ENCODE results near the gene CLDN16. TPM values are rescaled to one million over a fixed set of nuclear protein-coding genes. Genes with fewer than 3 reads are reported as not detected.

CLDN16 gene, protein sequence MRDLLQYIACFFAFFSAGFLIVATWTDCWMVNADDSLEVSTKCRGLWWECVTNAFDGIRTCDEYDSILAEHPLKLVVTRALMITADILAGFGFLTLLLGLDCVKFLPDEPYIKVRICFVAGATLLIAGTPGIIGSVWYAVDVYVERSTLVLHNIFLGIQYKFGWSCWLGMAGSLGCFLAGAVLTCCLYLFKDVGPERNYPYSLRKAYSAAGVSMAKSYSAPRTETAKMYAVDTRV
- 0.14 TPM for total RNA-seq
- long read RNA-seq: 0 reads

DNA sequence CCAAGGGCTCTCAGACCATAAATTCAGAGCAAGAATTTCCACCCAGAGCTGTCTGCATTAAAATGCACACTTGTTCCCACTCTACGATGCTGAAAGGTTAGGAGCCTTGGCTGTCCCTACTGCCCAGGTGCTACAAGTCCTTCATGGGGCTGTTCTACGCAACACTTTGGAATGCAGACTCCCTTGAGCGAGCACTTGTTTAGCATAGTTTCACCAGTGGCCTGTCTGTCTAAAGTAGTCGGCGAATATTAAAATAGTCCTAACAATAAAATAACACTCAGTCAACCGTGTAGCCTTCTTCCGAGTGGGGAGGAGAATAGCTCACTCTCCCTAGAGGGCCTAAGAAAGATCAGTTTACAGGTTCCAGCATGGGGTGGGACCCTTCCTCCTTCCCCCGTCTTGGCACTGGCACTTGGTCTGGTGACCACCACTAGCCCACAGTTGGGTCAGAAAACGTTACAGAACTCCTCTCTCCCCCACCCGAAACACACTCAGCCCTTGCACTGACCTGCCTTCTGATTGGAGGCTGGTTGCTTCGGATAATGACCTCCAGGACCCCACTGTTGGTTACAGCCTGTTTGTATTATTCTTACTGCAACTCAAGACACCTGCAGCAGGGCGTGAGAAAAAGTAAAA is at the start of gene CLDN16:
Gene CLDN16, plus strand, starts transcription at position 586 of the 636 bp plus-strand sequence. CDS start 167 bp downstream, outside the sequence.
- H3K4me1 ChIP-seq: no peaks in the 10 kb centered on the region
- no peaks in the 10 kb centered on the region for H3K27me3 ChIP-seq
- intact Hi-C loops (cut with DNase I): no loop called here
- no peak within 1 kb of the TSS for H3K27ac ChIP-seq
- peak; percentile 91 for ATAC-seq
- H3K9me3 ChIP-seq: no peaks in the 10 kb centered on the region
- H3K4me3 ChIP-seq: no peak within 1 kb of the TSS
- no peak for DNase-seq
- H3K36me3 ChIP-seq: no peaks in the 10 kb centered on the region
- TF ChIP-seq, protein P1, sequence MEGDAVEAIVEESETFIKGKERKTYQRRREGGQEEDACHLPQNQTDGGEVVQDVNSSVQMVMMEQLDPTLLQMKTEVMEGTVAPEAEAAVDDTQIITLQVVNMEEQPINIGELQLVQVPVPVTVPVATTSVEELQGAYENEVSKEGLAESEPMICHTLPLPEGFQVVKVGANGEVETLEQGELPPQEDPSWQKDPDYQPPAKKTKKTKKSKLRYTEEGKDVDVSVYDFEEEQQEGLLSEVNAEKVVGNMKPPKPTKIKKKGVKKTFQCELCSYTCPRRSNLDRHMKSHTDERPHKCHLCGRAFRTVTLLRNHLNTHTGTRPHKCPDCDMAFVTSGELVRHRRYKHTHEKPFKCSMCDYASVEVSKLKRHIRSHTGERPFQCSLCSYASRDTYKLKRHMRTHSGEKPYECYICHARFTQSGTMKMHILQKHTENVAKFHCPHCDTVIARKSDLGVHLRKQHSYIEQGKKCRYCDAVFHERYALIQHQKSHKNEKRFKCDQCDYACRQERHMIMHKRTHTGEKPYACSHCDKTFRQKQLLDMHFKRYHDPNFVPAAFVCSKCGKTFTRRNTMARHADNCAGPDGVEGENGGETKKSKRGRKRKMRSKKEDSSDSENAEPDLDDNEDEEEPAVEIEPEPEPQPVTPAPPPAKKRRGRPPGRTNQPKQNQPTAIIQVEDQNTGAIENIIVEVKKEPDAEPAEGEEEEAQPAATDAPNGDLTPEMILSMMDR (IDR thresholded peaks at IDR 0.05): no peak

DNA sequence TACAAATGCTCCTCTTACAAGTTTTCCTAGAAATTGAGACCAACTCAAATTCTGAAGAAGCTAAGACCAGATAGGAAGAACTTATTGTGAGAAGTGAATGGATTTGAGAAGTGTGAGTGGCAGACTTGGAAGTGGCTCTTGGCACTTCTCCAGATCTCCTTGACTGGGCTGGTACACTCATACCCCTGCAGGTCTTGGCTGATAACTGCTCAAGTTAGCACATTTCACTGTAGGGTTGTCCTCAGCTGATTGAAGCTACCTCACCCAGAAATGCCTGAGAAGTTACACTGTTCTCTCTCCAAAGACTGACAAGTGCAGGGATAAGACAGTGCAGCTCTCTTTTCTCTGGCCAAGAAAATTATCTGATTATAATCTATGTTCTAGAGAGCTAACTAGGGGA is 49.2 kb upstream of the CLDN16 start:
- intact Hi-C loops (cut with DNase I): no loop called here
- Histone ChIP-seq H3K4me3 (no peak overlapping the region), H3K9me3 (no peaks in the 10 kb centered on the region), H3K27ac (no peak overlapping the region), H3K36me3 (no peaks in the 10 kb centered on the region), H3K27me3 (no peaks in the 10 kb centered on the region), H3K4me1 (peaks cover 7% of the 10 kb centered on the region)
- TF ChIP-seq, protein P1 (IDR thresholded peaks at IDR 0.05): no peak
- DNase-seq (no peak), ATAC-seq (peak; percentile 80)

DNA sequence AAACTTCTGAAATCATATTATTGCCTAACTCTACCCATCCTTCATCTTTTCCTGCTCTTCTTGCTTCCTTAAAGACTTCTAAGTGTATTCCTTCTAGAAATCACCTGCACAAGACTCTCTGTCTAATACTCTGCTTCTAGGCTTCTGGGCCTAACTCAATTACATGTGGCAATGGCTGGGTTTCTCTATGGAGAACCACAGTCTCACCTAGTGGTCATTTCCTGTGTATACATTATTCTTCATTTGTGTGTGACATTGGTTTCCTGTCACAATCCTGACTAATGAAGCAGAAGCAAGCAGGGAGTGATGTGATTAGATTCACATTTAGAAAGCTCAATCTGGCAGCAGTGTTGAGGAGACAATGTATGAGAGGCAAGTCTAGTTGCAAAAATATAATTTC is 48.8 kb upstream of the CLDN16 start:
- intact Hi-C loops (cut with DNase I): no loop called here
- Histone ChIP-seq H3K9me3 (no peaks in the 10 kb centered on the region), H3K4me3 (no peak overlapping the region), H3K4me1 (peaks cover 7% of the 10 kb centered on the region), H3K27ac (no peak overlapping the region), H3K36me3 (no peaks in the 10 kb centered on the region), H3K27me3 (no peaks in the 10 kb centered on the region)
- TF ChIP-seq, protein P1 (IDR thresholded peaks at IDR 0.05): no peak
- ATAC-seq (peak; percentile 47), DNase-seq (no peak)

DNA sequence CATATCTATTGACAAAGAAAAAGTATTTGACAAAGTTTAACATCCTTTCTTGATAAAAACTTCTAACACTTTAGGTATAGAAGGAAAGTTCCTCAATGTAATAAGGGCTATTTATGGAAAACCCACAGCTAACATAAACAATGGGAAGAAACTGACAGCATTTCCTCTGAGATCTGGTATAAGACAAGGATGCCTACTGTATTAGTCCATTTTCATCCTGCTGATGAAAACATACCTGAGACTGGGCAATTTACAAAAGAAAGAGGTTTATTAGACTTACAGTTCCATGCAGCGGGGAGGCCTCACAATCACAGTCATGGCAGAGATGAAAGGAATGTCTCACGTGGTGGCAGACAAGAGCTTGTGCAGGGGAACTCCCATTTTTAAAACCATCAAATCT is 47.9 kb upstream of the CLDN16 start:
- DNase-seq (no peak), ATAC-seq (no peak)
- no peak overlapping the region for H3K4me3 ChIP-seq
- H3K27me3 ChIP-seq: no peaks in the 10 kb centered on the region
- intact Hi-C loops (cut with DNase I): no loop called here
- H3K27ac ChIP-seq: no peak overlapping the region
- H3K9me3 ChIP-seq: no peaks in the 10 kb centered on the region
- no peaks in the 10 kb centered on the region for H3K36me3 ChIP-seq
- TF ChIP-seq, protein P1 (IDR thresholded peaks at IDR 0.05): no peak
- peaks cover 12% of the 10 kb centered on the region for H3K4me1 ChIP-seq

DNA sequence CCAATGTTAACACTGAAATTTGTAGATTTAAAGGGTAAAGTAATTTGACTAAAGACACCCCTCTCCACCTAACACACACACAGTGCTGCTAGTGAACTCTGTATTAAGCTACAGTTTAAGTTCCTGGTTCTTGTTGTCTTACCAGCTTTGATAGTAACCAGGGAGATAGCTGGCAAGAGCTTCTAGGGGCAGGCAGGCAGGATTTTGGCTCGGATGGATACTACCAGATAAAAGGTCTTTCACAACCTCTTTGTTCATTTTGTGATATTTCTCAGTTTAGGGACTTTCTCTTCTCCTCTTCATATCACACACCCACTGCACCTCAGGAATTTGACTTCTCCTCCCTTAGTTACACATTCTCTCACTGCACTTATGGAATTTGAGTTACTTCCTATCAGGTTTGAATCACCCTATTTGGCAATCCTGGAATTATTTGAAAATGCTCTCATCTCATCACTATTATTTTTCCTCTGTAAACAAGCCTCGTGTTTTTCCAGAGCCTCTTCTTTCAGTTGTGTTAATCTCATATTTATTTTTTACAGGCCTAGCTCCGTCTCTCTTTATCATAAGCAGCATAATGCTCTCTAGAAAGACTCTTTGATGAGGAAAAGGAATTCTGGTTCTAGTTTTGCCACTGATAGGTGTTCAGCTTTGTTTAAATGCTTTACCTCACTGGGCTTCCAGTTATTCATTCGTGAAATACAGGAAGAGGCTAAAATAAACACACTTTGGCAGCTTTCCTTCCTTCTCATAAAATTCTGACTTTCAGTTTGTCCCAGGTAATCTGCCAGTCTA is 42.7 kb upstream of the CLDN16 start:
- DNase-seq: no peak
- no peak overlapping the region for H3K4me3 ChIP-seq

More for the DNA sequence above, 42.7 kb upstream of the CLDN16 start:
- Histone ChIP-seq H3K27ac (peak overlapping the region; percentile 62), H3K36me3 (no peaks in the 10 kb centered on the region), H3K9me3 (no peaks in the 10 kb centered on the region), H3K27me3 (no peaks in the 10 kb centered on the region), H3K4me1 (peaks cover 11% of the 10 kb centered on the region)
- TF ChIP-seq, protein P1 (IDR thresholded peaks at IDR 0.05): no peak
- ATAC-seq: peak; percentile 73
- intact Hi-C loops (cut with DNase I): no loop called here

All from upper lobe of right lung (tissue), 1 donor.